GM18907 (cell line): Measurements from ENCODE around the gene TMEM178B.
"Not testable (repeated sequence)": the region's sequence is repeated elsewhere in the genome, so short reads cannot be mapped to it uniquely, and the experiment has no call there.

Experiments used
- ATAC-seq: cut with Tn5 transposase; IDR thresholded peaks from one replicate; pipeline ENCODE4 v1.9.1; 2021; ENCODE audit warnings: mild to moderate bottlenecking, moderate library complexity; ENCODE audit not compliant: unreplicated experiment

Gene TMEM178B

GRCh38 chr7:141133646-141134045, 59.8 kb downstream of the TMEM178B start:
- ATAC-seq = no peak

GRCh38 chr7:141142058-141142457, 68.2 kb downstream of the TMEM178B start:
- ATAC-seq = no peak

- ATAC-seq = no peak
These were observed 71.2 kb downstream of the TMEM178B start for GRCh38 chr7:141144921-141145629.

GRCh38 chr7:141145630-141145982, 71.7 kb downstream of the TMEM178B start:
- no peak for ATAC-seq

GRCh38 chr7:141147482-141147881, 73.6 kb downstream of the TMEM178B start:
- no peak for ATAC-seq

- ATAC-seq = no peak
These were observed 76.6 kb downstream of the TMEM178B start for GRCh38 chr7:141150465-141150864.

GRCh38 chr7:141151746-141152145, 77.9 kb downstream of the TMEM178B start:
- ATAC-seq = no peak

- ATAC-seq = no peak
These were observed 79.4 kb downstream of the TMEM178B start for GRCh38 chr7:141153231-141153630.

GRCh38 chr7:141154131-141154732, 80.4 kb downstream of the TMEM178B start:
- no peak for ATAC-seq

GRCh38 chr7:141156407-141156806, 82.5 kb downstream of the TMEM178B start:
- no peak for ATAC-seq

- ATAC-seq = no peak
These were observed 83.4 kb downstream of the TMEM178B start for GRCh38 chr7:141157138-141157765.

- no peak for ATAC-seq
These were observed 84.7 kb downstream of the TMEM178B start for GRCh38 chr7:141158561-141158960.

- ATAC-seq = no peak
These were observed 86.5 kb downstream of the TMEM178B start for GRCh38 chr7:141160246-141160860.

GRCh38 chr7:141161550-141162535, 88.0 kb downstream of the TMEM178B start:
- no peak for ATAC-seq

- no peak for ATAC-seq
These were observed 91.7 kb downstream of the TMEM178B start for GRCh38 chr7:141165521-141165920.

GRCh38 chr7:141166926-141167325, 93.1 kb downstream of the TMEM178B start:
- no peak for ATAC-seq

GRCh38 chr7:141167381-141167964, 93.6 kb downstream of the TMEM178B start:
- ATAC-seq = no peak

GRCh38 chr7:141169157-141169556, 95.3 kb downstream of the TMEM178B start:
- ATAC-seq = not testable (repeated sequence)

- not testable (repeated sequence) for ATAC-seq
These were observed 101.9 kb downstream of the TMEM178B start for GRCh38 chr7:141175728-141176127.

GRCh38 chr7:141177120-141177519, 103.3 kb downstream of the TMEM178B start:
- not testable (repeated sequence) for ATAC-seq
